A673 (cell line): ENCODE results near the gene RECK.

Source experiments
- EZH2 ChIP-seq: fragments of 200-600 bp; sonication (generic); IDR thresholded peaks from 2 replicates; pipeline ENCODE4 v1.6.1; 2017; ENCODE audit warnings: borderline replicate concordance, low read depth, mild to moderate bottlenecking, mixed read lengths, antibody characterized with exemption, low read length; ENCODE audit not compliant: poor library complexity, severe bottlenecking
- TF ChIP-seq, protein P1 (sequence below): fragments of 300-800, 200-600 bp; sonication (generic); conservative IDR thresholded peaks from 2 replicates; pipeline ENCODE4 v1.5.1; 2017; ENCODE audit warnings: low read depth, mild to moderate bottlenecking, antibody characterized with exemption, low read length, moderate library complexity, mixed read lengths

DNA sequence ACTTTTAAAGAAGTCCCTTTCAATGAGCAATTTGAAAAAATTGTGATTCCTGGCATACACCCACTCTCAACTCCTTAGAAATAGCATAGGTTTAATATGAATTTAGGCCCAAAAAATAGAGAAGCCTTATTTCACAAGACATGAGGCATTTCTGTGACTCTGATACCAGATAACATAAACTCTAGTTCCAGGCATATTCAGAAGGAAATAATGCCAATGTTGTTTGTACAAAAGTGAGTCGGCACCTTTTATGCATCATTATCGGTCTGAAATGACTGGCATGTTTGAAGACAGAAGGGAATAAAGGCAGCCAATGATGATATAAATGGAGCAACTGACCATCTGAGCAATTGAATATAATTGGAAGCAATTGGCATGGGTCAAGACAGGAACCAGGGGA is 19.4 kb upstream of the RECK start:
- TF ChIP-seq, protein P1, sequence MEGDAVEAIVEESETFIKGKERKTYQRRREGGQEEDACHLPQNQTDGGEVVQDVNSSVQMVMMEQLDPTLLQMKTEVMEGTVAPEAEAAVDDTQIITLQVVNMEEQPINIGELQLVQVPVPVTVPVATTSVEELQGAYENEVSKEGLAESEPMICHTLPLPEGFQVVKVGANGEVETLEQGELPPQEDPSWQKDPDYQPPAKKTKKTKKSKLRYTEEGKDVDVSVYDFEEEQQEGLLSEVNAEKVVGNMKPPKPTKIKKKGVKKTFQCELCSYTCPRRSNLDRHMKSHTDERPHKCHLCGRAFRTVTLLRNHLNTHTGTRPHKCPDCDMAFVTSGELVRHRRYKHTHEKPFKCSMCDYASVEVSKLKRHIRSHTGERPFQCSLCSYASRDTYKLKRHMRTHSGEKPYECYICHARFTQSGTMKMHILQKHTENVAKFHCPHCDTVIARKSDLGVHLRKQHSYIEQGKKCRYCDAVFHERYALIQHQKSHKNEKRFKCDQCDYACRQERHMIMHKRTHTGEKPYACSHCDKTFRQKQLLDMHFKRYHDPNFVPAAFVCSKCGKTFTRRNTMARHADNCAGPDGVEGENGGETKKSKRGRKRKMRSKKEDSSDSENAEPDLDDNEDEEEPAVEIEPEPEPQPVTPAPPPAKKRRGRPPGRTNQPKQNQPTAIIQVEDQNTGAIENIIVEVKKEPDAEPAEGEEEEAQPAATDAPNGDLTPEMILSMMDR = no peak
- TF ChIP-seq EZH2 = no peak
